Measurements from ENCODE around the gene LCOR.
"Not testable (repeated sequence)": the region's sequence is repeated elsewhere in the genome, so short reads cannot be mapped to it uniquely, and the experiment has no call there.

The LCOR gene

GRCh38 chr10:96794836-96795733 lies 37.0 kb upstream of the LCOR start:
- no peaks in the 10 kb centered on the region for H3K36me3 ChIP-seq (ENCODE audit: insufficient read depth)
- H4K20me1 ChIP-seq (ENCODE audit: insufficient read depth) = no peaks in the 10 kb centered on the region
- no peak overlapping the region for H3K4me3 ChIP-seq (IDR thresholded peaks at IDR 0.05; ENCODE audit: insufficient read depth, low read depth, low read length)
- H3K79me2 ChIP-seq (ENCODE audit: insufficient read depth, low read depth) = no peaks in the 10 kb centered on the region
- no peak for TF ChIP-seq CTCF (conservative IDR thresholded peaks at IDR 0.05; ENCODE audit: low read depth, low read length)
- H3K4me1 ChIP-seq (ENCODE audit: low read depth, poor library complexity, severe bottlenecking) = no peaks in the 10 kb centered on the region
- H3K4me2 ChIP-seq = no peak overlapping the region
- no peak overlapping the region for H3K9ac ChIP-seq
- H3K27me3 ChIP-seq (ENCODE audit: insufficient read depth, low read depth) = no peaks in the 10 kb centered on the region
- no peak overlapping the region for H2AFZ ChIP-seq (ENCODE audit: low read depth)
- no peak overlapping the region for H3K27ac ChIP-seq

GRCh38 chr10:96797485-96797884 lies 34.6 kb upstream of the LCOR start:
- Histone ChIP-seq H3K4me2 (no peak overlapping the region), H2AFZ (ENCODE audit: low read depth) (no peak overlapping the region), H3K4me3 (IDR thresholded peaks at IDR 0.05; ENCODE audit: insufficient read depth, low read depth, low read length) (no peak overlapping the region), H3K79me2 (ENCODE audit: insufficient read depth, low read depth) (no peaks in the 10 kb centered on the region), H3K27ac (no peak overlapping the region), H3K9ac (no peak overlapping the region), H3K4me1 (ENCODE audit: low read depth, poor library complexity, severe bottlenecking) (no peaks in the 10 kb centered on the region), H4K20me1 (ENCODE audit: insufficient read depth) (no peaks in the 10 kb centered on the region), H3K36me3 (ENCODE audit: insufficient read depth) (no peaks in the 10 kb centered on the region), H3K27me3 (ENCODE audit: insufficient read depth, low read depth) (no peaks in the 10 kb centered on the region)
- TF ChIP-seq CTCF (conservative IDR thresholded peaks at IDR 0.05; ENCODE audit: low read depth, low read length) = no peak

GRCh38 chr10:96803288-96803664 lies 28.8 kb upstream of the LCOR start:
- Histone ChIP-seq H3K4me2 (no peak overlapping the region), H3K79me2 (ENCODE audit: insufficient read depth, low read depth) (no peaks in the 10 kb centered on the region), H3K4me1 (ENCODE audit: low read depth, poor library complexity, severe bottlenecking) (no peaks in the 10 kb centered on the region), H3K27me3 (ENCODE audit: insufficient read depth, low read depth) (no peaks in the 10 kb centered on the region), H3K4me3 (IDR thresholded peaks at IDR 0.05; ENCODE audit: insufficient read depth, low read depth, low read length) (no peak overlapping the region), H3K36me3 (ENCODE audit: insufficient read depth) (no peaks in the 10 kb centered on the region), H3K9ac (no peak overlapping the region), H3K27ac (no peak overlapping the region), H4K20me1 (ENCODE audit: insufficient read depth) (no peaks in the 10 kb centered on the region), H2AFZ (ENCODE audit: low read depth) (no peak overlapping the region)
- TF ChIP-seq CTCF (conservative IDR thresholded peaks at IDR 0.05; ENCODE audit: low read depth, low read length) = no peak

- no peak for TF ChIP-seq CTCF (conservative IDR thresholded peaks at IDR 0.05; ENCODE audit: low read depth, low read length)
- H4K20me1 ChIP-seq (ENCODE audit: insufficient read depth) = no peaks in the 10 kb centered on the region
- no peak overlapping the region for H3K27ac ChIP-seq
- H3K27me3 ChIP-seq (ENCODE audit: insufficient read depth, low read depth) = no peaks in the 10 kb centered on the region
- no peaks in the 10 kb centered on the region for H3K79me2 ChIP-seq (ENCODE audit: insufficient read depth, low read depth)
- H3K4me2 ChIP-seq = no peak overlapping the region
- H3K4me1 ChIP-seq (ENCODE audit: low read depth, poor library complexity, severe bottlenecking) = no peaks in the 10 kb centered on the region
- no peaks in the 10 kb centered on the region for H3K36me3 ChIP-seq (ENCODE audit: insufficient read depth)
- H3K9ac ChIP-seq = no peak overlapping the region
- no peak overlapping the region for H2AFZ ChIP-seq (ENCODE audit: low read depth)
- no peak overlapping the region for H3K4me3 ChIP-seq (IDR thresholded peaks at IDR 0.05; ENCODE audit: insufficient read depth, low read depth, low read length)
These were observed 17.8 kb upstream of the LCOR start for GRCh38 chr10:96814264-96814663.

GRCh38 chr10:96818971-96819370 lies 13.1 kb upstream of the LCOR start:
- H4K20me1 ChIP-seq (ENCODE audit: insufficient read depth); H3K36me3 ChIP-seq (ENCODE audit: insufficient read depth); H2AFZ ChIP-seq (ENCODE audit: low read depth); H3K9ac ChIP-seq; H3K27ac ChIP-seq; H3K79me2 ChIP-seq (ENCODE audit: insufficient read depth, low read depth); H3K4me1 ChIP-seq (ENCODE audit: low read depth, poor library complexity, severe bottlenecking); H3K4me3 ChIP-seq (IDR thresholded peaks at IDR 0.05; ENCODE audit: insufficient read depth, low read depth, low read length); H3K27me3 ChIP-seq (ENCODE audit: insufficient read depth, low read depth); H3K4me2 ChIP-seq: not testable (repeated sequence)
